Keratinocyte (primary cell): Measurements from ENCODE around the gene ACBD5.

Source experiments
- CTCF ChIP-seq, 3 experiments: IDR thresholded peaks in 1 of 3; conservative IDR thresholded peaks in 1 of 3; optimal IDR thresholded peaks in 1 of 3; 2 replicates in 2 of 3; 3 replicates in 1 of 3; pipeline versions ENCODE3 to v1.5.1; 2011; ENCODE audit warnings: low read length in 3 of 3, mild to moderate bottlenecking in 3 of 3, moderate library complexity in 2 of 3, control low read depth in 1 of 3, inconsistent platforms in 1 of 3; ENCODE audit not compliant: insufficient read depth in 2 of 3; ENCODE audit errors: extremely low read depth in 1 of 3
- EZH2 ChIP-seq: IDR thresholded peaks from one replicate; pipeline ENCODE4 v1.6.1; 2012; ENCODE audit warnings: inconsistent platforms, mild to moderate bottlenecking, low read length, moderate library complexity

- TF ChIP-seq CTCF (optimal IDR thresholded peaks at IDR 0.05 in 1 of 3, IDR thresholded peaks at IDR 0.05 in 1 of 3, conservative IDR thresholded peaks at IDR 0.05 in 1 of 3; ENCODE audit: extremely low read depth in 1 of 3, insufficient read depth in 2 of 3, low read length in 3 of 3): no peak
- no peak for TF ChIP-seq EZH2
Measured at GRCh38 chr10:27248215-27248614, 7.6 kb upstream of the ACBD5 start.
